ENCODE results near the gene RNF180.

The RNF180 gene

DNA sequence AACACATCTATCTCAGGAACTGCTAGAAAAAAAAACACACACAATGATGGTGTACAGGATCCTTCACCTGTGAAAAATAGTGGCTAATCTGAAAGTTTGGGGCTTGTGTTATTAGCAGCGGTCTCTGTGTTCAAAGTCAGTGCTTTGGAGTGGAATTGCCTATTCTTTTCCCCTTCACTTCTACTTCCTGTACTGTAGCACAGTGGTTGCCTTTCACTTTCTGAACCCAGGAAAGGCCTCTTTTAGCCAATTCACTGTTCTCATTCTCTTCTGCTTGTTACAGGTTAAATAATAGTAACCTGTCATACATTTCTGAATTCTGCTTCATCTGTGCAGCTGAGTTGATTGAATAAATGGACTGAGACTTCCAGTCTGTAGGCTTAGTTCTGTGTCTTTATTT, 178.9 kb downstream of the RNF180 start:
- no peaks in the 10 kb centered on the region for H3K9me3 ChIP-seq (ENCODE audit: control insufficient read depth, insufficient read depth, low read depth, low read length)
- H3K4me1 ChIP-seq (ENCODE audit: control insufficient read depth, insufficient read depth, low read length), result 0 out of 2 replicates have a peak, but pooled peaks cover 4% of the 10 kb centered on the region
- no peak overlapping the region for H3K4me3 ChIP-seq (ENCODE audit: low read depth, low read length)
- ChIA-PET CTCF (no interaction called here), POLR2A (interaction anchor here (0.5 kb wide), 1 partner anchor 493 kb away, joined by 3 read pairs; no protein-coding TSS in a partner anchor)
- TF ChIP-seq ZNF830 (tag by site-specific recombination; IDR thresholded peaks at IDR 0.05; ENCODE audit: low read depth) (no peak), SP3 (tag by site-specific recombination; IDR thresholded peaks at IDR 0.05) (no peak), HOXD13 (CRISPR knock-in tag; IDR thresholded peaks at IDR 0.05; ENCODE audit: borderline replicate concordance) (no peak), SCRT2 (tag by site-specific recombination; IDR thresholded peaks at IDR 0.05) (no peak), ZNF792 (tag by site-specific recombination; IDR thresholded peaks at IDR 0.05) (no peak), ZNF114 (tag by site-specific recombination; IDR thresholded peaks at IDR 0.05) (no peak), PRDM1 (tag by site-specific recombination; IDR thresholded peaks at IDR 0.05) (no peak), SETDB1 (IDR thresholded peaks at IDR 0.05; ENCODE audit: insufficient read length, low read length) (no peak), ZNF664 (tag by site-specific recombination; IDR thresholded peaks at IDR 0.05) (no peak), ZNF426 (tag by site-specific recombination; IDR thresholded peaks at IDR 0.05) (no peak), ZNF544 (tag by site-specific recombination; IDR thresholded peaks at IDR 0.05) (no peak), ZNF596 (tag by site-specific recombination; IDR thresholded peaks at IDR 0.05) (no peak), YY1 (tag by site-specific recombination; IDR thresholded peaks at IDR 0.05) (no peak), ZNF302 (tag by site-specific recombination; IDR thresholded peaks at IDR 0.05; ENCODE audit: low read depth) (no peak), ZNF473 (tag by site-specific recombination; IDR thresholded peaks at IDR 0.05) (no peak)
- TF ChIP-seq, protein P1, sequence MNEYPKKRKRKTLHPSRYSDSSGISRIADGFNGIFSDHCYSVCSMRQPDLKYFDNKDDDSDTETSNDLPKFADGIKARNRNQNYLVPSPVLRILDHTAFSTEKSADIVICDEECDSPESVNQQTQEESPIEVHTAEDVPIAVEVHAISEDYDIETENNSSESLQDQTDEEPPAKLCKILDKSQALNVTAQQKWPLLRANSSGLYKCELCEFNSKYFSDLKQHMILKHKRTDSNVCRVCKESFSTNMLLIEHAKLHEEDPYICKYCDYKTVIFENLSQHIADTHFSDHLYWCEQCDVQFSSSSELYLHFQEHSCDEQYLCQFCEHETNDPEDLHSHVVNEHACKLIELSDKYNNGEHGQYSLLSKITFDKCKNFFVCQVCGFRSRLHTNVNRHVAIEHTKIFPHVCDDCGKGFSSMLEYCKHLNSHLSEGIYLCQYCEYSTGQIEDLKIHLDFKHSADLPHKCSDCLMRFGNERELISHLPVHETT (tag by site-specific recombination; IDR thresholded peaks at IDR 0.05), result no peak
- TF ChIP-seq, protein P2, sequence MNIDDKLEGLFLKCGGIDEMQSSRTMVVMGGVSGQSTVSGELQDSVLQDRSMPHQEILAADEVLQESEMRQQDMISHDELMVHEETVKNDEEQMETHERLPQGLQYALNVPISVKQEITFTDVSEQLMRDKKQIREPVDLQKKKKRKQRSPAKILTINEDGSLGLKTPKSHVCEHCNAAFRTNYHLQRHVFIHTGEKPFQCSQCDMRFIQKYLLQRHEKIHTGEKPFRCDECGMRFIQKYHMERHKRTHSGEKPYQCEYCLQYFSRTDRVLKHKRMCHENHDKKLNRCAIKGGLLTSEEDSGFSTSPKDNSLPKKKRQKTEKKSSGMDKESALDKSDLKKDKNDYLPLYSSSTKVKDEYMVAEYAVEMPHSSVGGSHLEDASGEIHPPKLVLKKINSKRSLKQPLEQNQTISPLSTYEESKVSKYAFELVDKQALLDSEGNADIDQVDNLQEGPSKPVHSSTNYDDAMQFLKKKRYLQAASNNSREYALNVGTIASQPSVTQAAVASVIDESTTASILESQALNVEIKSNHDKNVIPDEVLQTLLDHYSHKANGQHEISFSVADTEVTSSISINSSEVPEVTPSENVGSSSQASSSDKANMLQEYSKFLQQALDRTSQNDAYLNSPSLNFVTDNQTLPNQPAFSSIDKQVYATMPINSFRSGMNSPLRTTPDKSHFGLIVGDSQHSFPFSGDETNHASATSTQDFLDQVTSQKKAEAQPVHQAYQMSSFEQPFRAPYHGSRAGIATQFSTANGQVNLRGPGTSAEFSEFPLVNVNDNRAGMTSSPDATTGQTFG (tag by site-specific recombination; IDR thresholded peaks at IDR 0.05; ENCODE audit: borderline replicate concordance), result no peak
- no peak overlapping the region for H3K27ac ChIP-seq (ENCODE audit: extremely low read depth, low read depth, low read length)
- H3K36me3 ChIP-seq (ENCODE audit: control insufficient read depth in 2 of 2, insufficient read depth in 1 of 2, low read length in 2 of 2), result no peaks in the 10 kb centered on the region

DNA sequence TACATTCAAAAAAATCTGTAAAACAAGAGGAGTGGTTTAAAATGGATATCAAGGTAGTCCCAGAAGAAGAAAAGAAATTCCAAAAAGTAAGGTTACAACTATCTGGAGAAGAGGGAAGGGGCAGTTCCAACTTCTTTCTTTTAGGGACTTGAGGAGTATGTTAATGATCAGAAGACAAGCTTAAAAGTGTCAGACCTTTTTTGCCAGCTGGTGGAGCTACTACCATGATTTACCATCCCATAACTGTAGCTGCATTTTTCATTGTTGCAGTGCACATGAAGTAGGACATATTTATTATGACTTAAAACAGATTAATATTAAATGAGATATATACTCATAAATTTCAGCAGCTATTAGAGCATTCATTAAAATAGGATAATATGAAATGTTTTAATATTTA, 181.7 kb downstream of the RNF180 start:
- no peak overlapping the region for H3K27ac ChIP-seq (ENCODE audit: extremely low read depth, low read depth, low read length)
- TF ChIP-seq, protein P3, sequence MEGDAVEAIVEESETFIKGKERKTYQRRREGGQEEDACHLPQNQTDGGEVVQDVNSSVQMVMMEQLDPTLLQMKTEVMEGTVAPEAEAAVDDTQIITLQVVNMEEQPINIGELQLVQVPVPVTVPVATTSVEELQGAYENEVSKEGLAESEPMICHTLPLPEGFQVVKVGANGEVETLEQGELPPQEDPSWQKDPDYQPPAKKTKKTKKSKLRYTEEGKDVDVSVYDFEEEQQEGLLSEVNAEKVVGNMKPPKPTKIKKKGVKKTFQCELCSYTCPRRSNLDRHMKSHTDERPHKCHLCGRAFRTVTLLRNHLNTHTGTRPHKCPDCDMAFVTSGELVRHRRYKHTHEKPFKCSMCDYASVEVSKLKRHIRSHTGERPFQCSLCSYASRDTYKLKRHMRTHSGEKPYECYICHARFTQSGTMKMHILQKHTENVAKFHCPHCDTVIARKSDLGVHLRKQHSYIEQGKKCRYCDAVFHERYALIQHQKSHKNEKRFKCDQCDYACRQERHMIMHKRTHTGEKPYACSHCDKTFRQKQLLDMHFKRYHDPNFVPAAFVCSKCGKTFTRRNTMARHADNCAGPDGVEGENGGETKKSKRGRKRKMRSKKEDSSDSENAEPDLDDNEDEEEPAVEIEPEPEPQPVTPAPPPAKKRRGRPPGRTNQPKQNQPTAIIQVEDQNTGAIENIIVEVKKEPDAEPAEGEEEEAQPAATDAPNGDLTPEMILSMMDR (tag by site-specific recombination; IDR thresholded peaks at IDR 0.05), result 0 out of 2 replicates have a peak, but pooled peaks have one; percentile 20
- TF ChIP-seq ZNF654 (tag by site-specific recombination; IDR thresholded peaks at IDR 0.05; ENCODE audit: low read depth) (peak; percentile 21; the same call in 1 of the 2 replicates), HOXA7 (CRISPR knock-in tag; IDR thresholded peaks at IDR 0.05; ENCODE audit: borderline replicate concordance) (no peak)
- POLR2A ChIA-PET, result no interaction called here
- no peaks in the 10 kb centered on the region for H3K9me3 ChIP-seq (ENCODE audit: control insufficient read depth, insufficient read depth, low read depth, low read length)
- H3K36me3 ChIP-seq (ENCODE audit: control insufficient read depth in 2 of 2, insufficient read depth in 1 of 2, low read length in 2 of 2), result no peaks in the 10 kb centered on the region
- H3K4me3 ChIP-seq (ENCODE audit: low read depth, low read length), result no peak overlapping the region
- H3K4me1 ChIP-seq (ENCODE audit: control insufficient read depth, insufficient read depth, low read length), result 0 out of 2 replicates have a peak, but pooled peaks cover 4% of the 10 kb centered on the region
- CTCF ChIA-PET, result interaction anchor here (0.7 to 2.6 kb wide), 6 partner anchors 20 to 419 kb away, joined by 3 to 20 read pairs (median 3); no protein-coding TSS in a partner anchor
